WTC11 (cell line): ENCODE data around the gene FGFR2. TPM values are rescaled to one million over a fixed set of nuclear protein-coding genes. Genes with fewer than 3 reads are reported as not detected.

Source experiments
- ATAC-seq: fragments of 200-7000 bp; cut with Tn5 transposase; 2 replicates; pipeline ENCODE4 v1.10.0; 2021; ENCODE audit warnings: mild to moderate bottlenecking, moderate library complexity
- CTCF ChIA-PET: fragments of 300-600 bp; sonication (Branson Sonifier 250); formaldehyde crosslinking; loops from one replicate; lab custom pipeline; 2021; ENCODE audit warnings: antibody characterized with exemption; lab: Charles Lee
- POLR2A ChIA-PET: fragments of 350-600 bp; sonication (Branson Sonifier 250); formaldehyde crosslinking; loops from one replicate; lab custom pipeline; 2021; ENCODE audit warnings: antibody characterized with exemption; lab: Charles Lee
- DNase-seq: peaks from one replicate; pipeline ENCODE4 v3.0.0; 2021; ENCODE audit warnings: low spot score
- H3K27ac Mint-ChIP-seq: 2 replicates; pipeline ENCODE4 v1.8.0; 2021; ENCODE audit warnings: mixed read lengths
- H3K27me3 Mint-ChIP-seq: 2 replicates; pipeline ENCODE4 v1.8.0; 2021; ENCODE audit warnings: low read depth, mild to moderate bottlenecking, moderate library complexity, mixed read lengths
- H3K36me3 Mint-ChIP-seq: 2 replicates; pipeline ENCODE4 v1.8.0; 2021; ENCODE audit warnings: mixed read lengths
- H3K4me1 Mint-ChIP-seq: 2 replicates; pipeline ENCODE4 v1.8.0; 2022; ENCODE audit warnings: mixed read lengths
- H3K4me3 Mint-ChIP-seq: 2 replicates; pipeline ENCODE4 v1.8.0; 2021; ENCODE audit warnings: mild to moderate bottlenecking, moderate library complexity, mixed read lengths
- H3K9me3 Mint-ChIP-seq: 2 replicates; pipeline ENCODE4 v1.8.0; 2021; ENCODE audit warnings: mixed read lengths
- ATF1 ChIP-seq: sonication (generic); formaldehyde crosslinking; IDR thresholded peaks from 2 replicates; pipeline ENCODE4 v1.8.1; 2023; ENCODE audit warnings: mild to moderate bottlenecking, moderate library complexity, missing genetic modification reagents
- CBFB ChIP-seq: sonication (generic); formaldehyde crosslinking; IDR thresholded peaks from 2 replicates; pipeline ENCODE4 v1.8.1; 2022; ENCODE audit warnings: mild to moderate bottlenecking, low read depth, missing genetic modification reagents
- ELF4 ChIP-seq: sonication (generic); formaldehyde crosslinking; IDR thresholded peaks from 2 replicates; pipeline ENCODE4 v1.8.1; 2022; ENCODE audit warnings: low read depth, mild to moderate bottlenecking, moderate library complexity, missing genetic modification reagents
- GABPB1 ChIP-seq: sonication (generic); formaldehyde crosslinking; IDR thresholded peaks from 2 replicates; pipeline ENCODE4 v1.8.1; 2023; ENCODE audit warnings: mild to moderate bottlenecking, missing genetic modification reagents
- GTF2I ChIP-seq: fragments of 250-450 bp; sonication (Bioruptor Pico); conservative IDR thresholded peaks from 2 replicates; pipeline ENCODE4 v1.4.0; 2021; ENCODE audit warnings: mild to moderate bottlenecking
- HMGXB4 ChIP-seq: sonication (generic); formaldehyde crosslinking; IDR thresholded peaks from 2 replicates; pipeline ENCODE4 v1.8.1; 2023; ENCODE audit warnings: mild to moderate bottlenecking, moderate library complexity, missing genetic modification reagents
- NFATC4 ChIP-seq: fragments of 250-450 bp; sonication (Bioruptor Pico); IDR thresholded peaks from 2 replicates; pipeline ENCODE4 v1.9.0; 2021; ENCODE audit warnings: mild to moderate bottlenecking
- NFE2L1 ChIP-seq: sonication (generic); formaldehyde crosslinking; IDR thresholded peaks from 2 replicates; pipeline ENCODE4 v1.8.1; 2023; ENCODE audit warnings: missing genetic modification reagents
- NR2C2 ChIP-seq: sonication (generic); formaldehyde crosslinking; IDR thresholded peaks from 2 replicates; pipeline ENCODE4 v1.8.0; 2022; ENCODE audit warnings: mild to moderate bottlenecking, missing genetic modification reagents
- RORB ChIP-seq: fragments of 250-450 bp; sonication (Bioruptor Pico); IDR thresholded peaks from 2 replicates; pipeline ENCODE4 v1.9.0; 2021; ENCODE audit warnings: mild to moderate bottlenecking
- SP1 ChIP-seq: sonication (generic); formaldehyde crosslinking; conservative IDR thresholded peaks from 2 replicates; pipeline ENCODE4 v1.8.1; 2022; ENCODE audit warnings: missing genetic modification reagents
- STAT6 ChIP-seq: sonication (generic); formaldehyde crosslinking; conservative IDR thresholded peaks from 2 replicates; pipeline ENCODE4 v1.8.1; 2023; ENCODE audit warnings: mild to moderate bottlenecking, low read depth, missing genetic modification reagents, moderate library complexity
- TEAD4 ChIP-seq: sonication (generic); formaldehyde crosslinking; IDR thresholded peaks from 2 replicates; pipeline ENCODE4 v1.8.0; 2022; ENCODE audit warnings: mild to moderate bottlenecking, missing genetic modification reagents
- ZMAT4 ChIP-seq: fragments of 250-450 bp; sonication (Bioruptor Pico); IDR thresholded peaks from 2 replicates; pipeline ENCODE4 v1.9.0; 2021; ENCODE audit warnings: mild to moderate bottlenecking
- ZNF425 ChIP-seq: fragments of 250-450 bp; sonication (Bioruptor Pico); conservative IDR thresholded peaks from 2 replicates; pipeline ENCODE4 v1.9.0; 2021; ENCODE audit warnings: mild to moderate bottlenecking
- total RNA-seq: library from RNA; stranded (reverse); gene quantifications from 3 replicates; pipeline ENCODE4 v1.2.3, GENCODE V29; 2021
- TF ChIP-seq, protein P1 (sequence below): sonication (generic); formaldehyde crosslinking; IDR thresholded peaks from 2 replicates; pipeline ENCODE4 v1.8.0; 2023; ENCODE audit warnings: mild to moderate bottlenecking, missing genetic modification reagents
- TF ChIP-seq, protein P2 (sequence below): sonication (generic); formaldehyde crosslinking; IDR thresholded peaks from 2 replicates; pipeline ENCODE4 v1.8.0; 2022; ENCODE audit warnings: missing genetic modification reagents
- TF ChIP-seq, protein P3 (sequence below): sonication (generic); formaldehyde crosslinking; IDR thresholded peaks from 2 replicates; pipeline ENCODE4 v1.8.0; 2022; ENCODE audit warnings: mild to moderate bottlenecking, missing genetic modification reagents

The FGFR2 gene
- total RNA-seq, 1 experiment from 2014 or later = 95.0 TPM

GRCh38 chr10:121509112-121509511, 89.1 kb downstream of the FGFR2 start (continued):
- no peak for TF ChIP-seq HMGXB4 (CRISPR knock-in tag)
- TF ChIP-seq, protein P1, sequence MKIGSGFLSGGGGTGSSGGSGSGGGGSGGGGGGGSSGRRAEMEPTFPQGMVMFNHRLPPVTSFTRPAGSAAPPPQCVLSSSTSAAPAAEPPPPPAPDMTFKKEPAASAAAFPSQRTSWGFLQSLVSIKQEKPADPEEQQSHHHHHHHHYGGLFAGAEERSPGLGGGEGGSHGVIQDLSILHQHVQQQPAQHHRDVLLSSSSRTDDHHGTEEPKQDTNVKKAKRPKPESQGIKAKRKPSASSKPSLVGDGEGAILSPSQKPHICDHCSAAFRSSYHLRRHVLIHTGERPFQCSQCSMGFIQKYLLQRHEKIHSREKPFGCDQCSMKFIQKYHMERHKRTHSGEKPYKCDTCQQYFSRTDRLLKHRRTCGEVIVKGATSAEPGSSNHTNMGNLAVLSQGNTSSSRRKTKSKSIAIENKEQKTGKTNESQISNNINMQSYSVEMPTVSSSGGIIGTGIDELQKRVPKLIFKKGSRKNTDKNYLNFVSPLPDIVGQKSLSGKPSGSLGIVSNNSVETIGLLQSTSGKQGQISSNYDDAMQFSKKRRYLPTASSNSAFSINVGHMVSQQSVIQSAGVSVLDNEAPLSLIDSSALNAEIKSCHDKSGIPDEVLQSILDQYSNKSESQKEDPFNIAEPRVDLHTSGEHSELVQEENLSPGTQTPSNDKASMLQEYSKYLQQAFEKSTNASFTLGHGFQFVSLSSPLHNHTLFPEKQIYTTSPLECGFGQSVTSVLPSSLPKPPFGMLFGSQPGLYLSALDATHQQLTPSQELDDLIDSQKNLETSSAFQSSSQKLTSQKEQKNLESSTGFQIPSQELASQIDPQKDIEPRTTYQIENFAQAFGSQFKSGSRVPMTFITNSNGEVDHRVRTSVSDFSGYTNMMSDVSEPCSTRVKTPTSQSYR = no peak
- TF ChIP-seq, protein P2, sequence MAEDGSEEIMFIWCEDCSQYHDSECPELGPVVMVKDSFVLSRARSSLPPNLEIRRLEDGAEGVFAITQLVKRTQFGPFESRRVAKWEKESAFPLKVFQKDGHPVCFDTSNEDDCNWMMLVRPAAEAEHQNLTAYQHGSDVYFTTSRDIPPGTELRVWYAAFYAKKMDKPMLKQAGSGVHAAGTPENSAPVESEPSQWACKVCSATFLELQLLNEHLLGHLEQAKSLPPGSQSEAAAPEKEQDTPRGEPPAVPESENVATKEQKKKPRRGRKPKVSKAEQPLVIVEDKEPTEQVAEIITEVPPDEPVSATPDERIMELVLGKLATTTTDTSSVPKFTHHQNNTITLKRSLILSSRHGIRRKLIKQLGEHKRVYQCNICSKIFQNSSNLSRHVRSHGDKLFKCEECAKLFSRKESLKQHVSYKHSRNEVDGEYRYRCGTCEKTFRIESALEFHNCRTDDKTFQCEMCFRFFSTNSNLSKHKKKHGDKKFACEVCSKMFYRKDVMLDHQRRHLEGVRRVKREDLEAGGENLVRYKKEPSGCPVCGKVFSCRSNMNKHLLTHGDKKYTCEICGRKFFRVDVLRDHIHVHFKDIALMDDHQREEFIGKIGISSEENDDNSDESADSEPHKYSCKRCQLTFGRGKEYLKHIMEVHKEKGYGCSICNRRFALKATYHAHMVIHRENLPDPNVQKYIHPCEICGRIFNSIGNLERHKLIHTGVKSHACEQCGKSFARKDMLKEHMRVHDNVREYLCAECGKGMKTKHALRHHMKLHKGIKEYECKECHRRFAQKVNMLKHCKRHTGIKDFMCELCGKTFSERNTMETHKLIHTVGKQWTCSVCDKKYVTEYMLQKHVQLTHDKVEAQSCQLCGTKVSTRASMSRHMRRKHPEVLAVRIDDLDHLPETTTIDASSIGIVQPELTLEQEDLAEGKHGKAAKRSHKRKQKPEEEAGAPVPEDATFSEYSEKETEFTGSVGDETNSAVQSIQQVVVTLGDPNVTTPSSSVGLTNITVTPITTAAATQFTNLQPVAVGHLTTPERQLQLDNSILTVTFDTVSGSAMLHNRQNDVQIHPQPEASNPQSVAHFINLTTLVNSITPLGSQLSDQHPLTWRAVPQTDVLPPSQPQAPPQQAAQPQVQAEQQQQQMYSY (CRISPR knock-in tag) = no peak

DNA sequence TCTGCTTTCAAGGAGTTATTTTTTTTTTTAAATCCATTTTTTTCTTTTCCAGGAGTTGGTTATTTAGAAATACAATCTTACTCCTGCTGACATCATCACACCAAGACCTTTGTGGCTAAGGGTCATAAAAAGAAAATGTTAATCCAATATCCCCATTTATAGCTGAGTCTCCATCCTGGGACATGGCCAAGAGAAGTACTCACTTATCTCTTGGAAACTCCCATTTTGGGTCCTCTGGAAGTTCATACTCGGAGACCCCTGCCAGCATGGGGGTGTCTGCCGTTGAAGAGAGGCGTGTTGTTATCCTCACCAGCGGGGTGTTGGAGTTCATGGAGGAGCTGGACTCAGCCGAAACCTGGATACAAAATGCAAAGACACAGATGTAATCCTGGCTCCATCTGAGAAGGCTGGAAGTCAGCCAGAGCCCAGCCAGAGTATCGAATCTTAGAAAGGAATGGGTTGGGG, 94.6 kb downstream of the FGFR2 start:
- CTCF ChIA-PET = no interaction called here
- Mint-ChIP-seq H3K27me3 (no peaks in the 10 kb centered on the region), H3K4me1 (peaks cover 7% of the 10 kb centered on the region), H3K9me3 (no peaks in the 10 kb centered on the region), H3K36me3 (peaks cover 87% of the 10 kb centered on the region), H3K27ac (no peak overlapping the region), H3K4me3 (no peak overlapping the region)
- ATAC-seq = no peak
- TF ChIP-seq NFATC4 (no peak), ZNF425 (CRISPR knock-in tag) (no peak), ATF1 (no peak), CBFB (CRISPR knock-in tag) (no peak), ELF4 (CRISPR knock-in tag) (no peak), ZMAT4 (CRISPR knock-in tag) (no peak), SP1 (no peak), NFE2L1 (CRISPR knock-in tag) (no peak), GTF2I (CRISPR knock-in tag) (no peak), NR2C2 (CRISPR knock-in tag) (no peak), GABPB1 (CRISPR knock-in tag) (no peak), TEAD4 (CRISPR knock-in tag) (no peak), STAT6 (CRISPR knock-in tag) (no peak), RORB (no peak)
- TF ChIP-seq, protein P1 = no peak
- TF ChIP-seq, protein P3, sequence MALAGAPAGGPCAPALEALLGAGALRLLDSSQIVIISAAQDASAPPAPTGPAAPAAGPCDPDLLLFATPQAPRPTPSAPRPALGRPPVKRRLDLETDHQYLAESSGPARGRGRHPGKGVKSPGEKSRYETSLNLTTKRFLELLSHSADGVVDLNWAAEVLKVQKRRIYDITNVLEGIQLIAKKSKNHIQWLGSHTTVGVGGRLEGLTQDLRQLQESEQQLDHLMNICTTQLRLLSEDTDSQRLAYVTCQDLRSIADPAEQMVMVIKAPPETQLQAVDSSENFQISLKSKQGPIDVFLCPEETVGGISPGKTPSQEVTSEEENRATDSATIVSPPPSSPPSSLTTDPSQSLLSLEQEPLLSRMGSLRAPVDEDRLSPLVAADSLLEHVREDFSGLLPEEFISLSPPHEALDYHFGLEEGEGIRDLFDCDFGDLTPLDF (CRISPR knock-in tag) = no peak
- no peak for DNase-seq
- POLR2A ChIA-PET = no interaction called here
